VCaP (cell line): ENCODE data around the gene LINC00632.

Experiments used
- H3K27ac ChIP-seq: fragments of 450-650 bp; 2 replicates; pipeline ENCODE4 v1.5.1; 2017
- CTCF ChIP-seq: fragments of 450-650 bp; conservative IDR thresholded peaks from 2 replicates; pipeline ENCODE4 v1.5.1; 2017; ENCODE audit warnings: mild to moderate bottlenecking, moderate library complexity

The LINC00632 gene

GRCh38 chrX:140765043-140765784, 55.7 kb downstream of the LINC00632 start:
- H3K27ac ChIP-seq: no peak overlapping the region
- TF ChIP-seq CTCF: no peak

GRCh38 chrX:140766024-140766611, 56.6 kb downstream of the LINC00632 start:
- no peak overlapping the region for H3K27ac ChIP-seq

GRCh38 chrX:140767646-140768045, 58.1 kb downstream of the LINC00632 start:
- no peak for TF ChIP-seq CTCF
- no peak overlapping the region for H3K27ac ChIP-seq

More at GRCh38 chrX:140766024-140766611, 56.6 kb downstream of the LINC00632 start:
- peak; percentile 79 for TF ChIP-seq CTCF

- no peak overlapping the region for H3K27ac ChIP-seq
- TF ChIP-seq CTCF: no peak
Measured at GRCh38 chrX:140775211-140775610, 65.7 kb downstream of the LINC00632 start.

GRCh38 chrX:140776320-140776719, 66.8 kb downstream of the LINC00632 start:
- no peak overlapping the region for H3K27ac ChIP-seq

GRCh38 chrX:140794642-140795041, 85.1 kb downstream of the LINC00632 start:
- no peak overlapping the region for H3K27ac ChIP-seq
- TF ChIP-seq CTCF: no peak

More at GRCh38 chrX:140776320-140776719, 66.8 kb downstream of the LINC00632 start:
- no peak for TF ChIP-seq CTCF

GRCh38 chrX:140799216-140799615, 89.7 kb downstream of the LINC00632 start:
- no peak for TF ChIP-seq CTCF
- no peak overlapping the region for H3K27ac ChIP-seq
